Activated CD4-positive, alpha-beta T cell treated with anti-CD3 and anti-CD28 coated beads, Interleukin-2, amount 50 U/mL, for 16 hours (primary cell): ENCODE data around the gene SARNP.

Source experiments
- DNase-seq: peaks from one replicate; pipeline ENCODE4 v3.0.0-alpha.2; 2020

Gene SARNP

DNA sequence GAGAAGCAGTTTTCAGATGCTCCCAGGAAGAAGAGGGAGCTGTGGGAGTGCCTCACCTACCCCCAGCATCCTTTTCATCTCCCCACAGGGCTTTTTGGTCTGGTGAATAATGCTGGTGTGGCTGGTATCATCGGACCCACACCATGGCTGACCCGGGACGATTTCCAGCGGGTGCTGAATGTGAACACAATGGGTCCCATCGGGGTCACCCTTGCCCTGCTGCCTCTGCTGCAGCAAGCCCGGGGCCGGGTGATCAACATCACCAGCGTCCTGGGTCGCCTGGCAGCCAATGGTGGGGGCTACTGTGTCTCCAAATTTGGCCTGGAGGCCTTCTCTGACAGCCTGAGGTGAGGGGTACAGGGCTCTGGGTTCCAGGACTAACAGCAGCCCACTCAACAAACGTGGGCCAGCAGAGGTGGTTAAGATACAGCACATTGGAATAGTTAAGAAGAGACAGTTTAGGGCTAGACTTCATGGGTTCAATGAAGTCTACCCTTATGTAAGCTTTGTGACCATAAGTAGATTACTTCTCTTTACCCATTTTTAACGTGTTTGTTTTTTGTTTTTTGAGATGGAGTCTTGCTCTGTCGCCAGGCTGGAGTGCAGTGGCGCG, 95.8 kb downstream of the SARNP start:
- DNase-seq, result no peak

DNA sequence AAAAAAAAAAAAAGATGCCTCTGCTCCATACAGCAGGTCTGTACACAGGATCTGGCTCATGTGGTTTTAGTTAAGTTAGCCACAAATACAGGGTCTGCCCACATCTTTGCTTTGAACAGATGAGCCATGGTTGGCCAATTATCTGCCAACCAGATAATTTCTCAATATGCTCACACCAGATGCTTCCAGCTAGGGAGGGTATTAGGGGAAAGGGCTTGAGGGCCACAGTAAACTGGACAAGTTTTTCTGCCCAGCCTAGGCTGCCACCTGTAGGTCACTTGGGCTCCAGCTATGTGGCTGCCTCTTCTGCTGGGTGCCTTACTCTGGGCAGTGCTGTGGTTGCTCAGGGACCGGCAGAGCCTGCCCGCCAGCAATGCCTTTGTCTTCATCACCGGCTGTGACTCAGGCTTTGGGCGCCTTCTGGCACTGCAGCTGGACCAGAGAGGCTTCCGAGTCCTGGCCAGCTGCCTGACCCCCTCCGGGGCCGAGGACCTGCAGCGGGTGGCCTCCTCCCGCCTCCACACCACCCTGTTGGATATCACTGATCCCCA, 96.6 kb downstream of the SARNP start:
- no peak for DNase-seq

DNA sequence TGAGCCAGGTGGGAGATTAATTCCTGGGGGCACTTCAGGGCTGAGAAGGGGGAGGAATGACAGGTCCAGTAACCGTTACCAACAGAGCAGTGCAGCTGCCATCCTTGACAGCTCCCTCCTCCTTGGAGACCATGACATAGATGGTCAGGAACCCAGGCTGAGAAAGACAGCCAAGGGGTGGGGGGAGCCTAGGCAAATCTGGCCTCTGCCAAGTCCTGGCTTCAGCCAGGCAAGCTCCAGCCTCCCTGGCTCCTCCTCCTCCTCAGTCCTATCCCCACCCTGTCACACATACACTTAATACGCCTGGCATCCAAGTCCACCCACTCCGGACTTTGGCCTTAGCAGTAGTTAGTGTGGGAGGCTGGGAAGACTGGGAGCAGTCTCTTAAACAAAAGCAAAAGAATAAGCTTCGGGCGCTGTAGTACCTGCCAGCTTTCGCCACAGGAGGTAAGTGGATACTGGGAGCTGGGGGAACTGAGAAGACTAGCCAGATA, 97.4 kb downstream of the SARNP start, which contains the start of gene RDH5:
TSS of gene RDH5 (plus strand) at position 323 of the 494 bp plus-strand sequence. CDS start 792 bp downstream, outside the sequence.
- DNase-seq, result no peak

GRCh38 chr12:55719371-55719770, 98.2 kb downstream of the SARNP start:
- DNase-seq, result no peak

DNA sequence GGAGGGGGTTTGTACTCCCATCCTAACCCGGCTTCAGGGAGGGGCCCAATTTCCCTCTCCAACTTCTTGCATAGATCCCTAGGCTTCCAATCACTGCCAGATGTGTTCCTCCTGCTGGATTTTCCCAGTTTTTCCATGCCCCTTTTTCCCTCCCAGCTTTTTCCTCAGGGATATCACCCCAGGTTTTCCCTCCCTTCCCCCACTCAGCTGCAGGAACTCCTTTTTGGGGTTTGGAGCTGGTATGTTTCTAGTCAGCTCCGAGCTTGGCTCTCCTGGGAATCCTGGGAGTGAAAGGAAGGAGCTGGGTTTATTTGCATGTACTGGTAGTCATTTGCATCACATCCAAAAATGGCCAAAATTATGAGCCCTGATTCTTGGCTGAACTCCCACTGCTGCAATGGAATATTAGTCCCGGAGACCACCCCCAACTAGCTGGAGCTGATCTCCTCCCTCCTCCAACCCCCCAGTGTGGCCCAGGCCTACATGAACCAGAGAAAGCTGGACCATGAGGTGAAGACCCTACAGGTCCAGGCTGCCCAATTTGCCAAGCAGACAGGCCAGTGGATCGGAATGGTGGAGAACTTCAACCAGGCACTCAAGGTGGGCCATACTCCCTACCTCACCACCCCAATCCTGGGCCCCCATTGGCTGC, 98.8 kb downstream of the SARNP start:
- no peak for DNase-seq

DNA sequence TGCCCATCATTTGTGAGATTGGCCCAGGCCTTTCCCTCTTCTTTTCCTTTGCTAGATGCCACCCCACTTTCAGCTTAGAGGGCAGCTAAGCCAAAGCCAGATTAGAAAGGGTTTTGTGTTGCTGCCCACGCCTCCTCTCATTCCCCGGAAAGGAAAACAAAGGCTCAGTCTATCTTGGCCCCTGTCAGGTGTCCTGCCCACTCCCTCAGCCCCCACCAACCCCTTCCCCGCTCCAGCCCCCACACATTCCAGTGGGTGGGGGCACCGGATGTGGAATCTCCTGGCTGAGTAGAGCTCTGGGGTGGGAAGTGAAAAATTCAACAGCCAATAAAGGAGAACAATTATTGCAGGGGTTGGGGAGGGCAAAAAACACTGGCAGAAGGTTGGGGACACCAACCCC, 99.5 kb downstream of the SARNP start:
- DNase-seq, result no peak

- DNase-seq, result peak; percentile 39
These were observed 100.2 kb downstream of the SARNP start for GRCh38 chr12:55717011-55718007.

GRCh38 chr12:55716582-55716957, 101.0 kb downstream of the SARNP start:
- no peak for DNase-seq

DNA sequence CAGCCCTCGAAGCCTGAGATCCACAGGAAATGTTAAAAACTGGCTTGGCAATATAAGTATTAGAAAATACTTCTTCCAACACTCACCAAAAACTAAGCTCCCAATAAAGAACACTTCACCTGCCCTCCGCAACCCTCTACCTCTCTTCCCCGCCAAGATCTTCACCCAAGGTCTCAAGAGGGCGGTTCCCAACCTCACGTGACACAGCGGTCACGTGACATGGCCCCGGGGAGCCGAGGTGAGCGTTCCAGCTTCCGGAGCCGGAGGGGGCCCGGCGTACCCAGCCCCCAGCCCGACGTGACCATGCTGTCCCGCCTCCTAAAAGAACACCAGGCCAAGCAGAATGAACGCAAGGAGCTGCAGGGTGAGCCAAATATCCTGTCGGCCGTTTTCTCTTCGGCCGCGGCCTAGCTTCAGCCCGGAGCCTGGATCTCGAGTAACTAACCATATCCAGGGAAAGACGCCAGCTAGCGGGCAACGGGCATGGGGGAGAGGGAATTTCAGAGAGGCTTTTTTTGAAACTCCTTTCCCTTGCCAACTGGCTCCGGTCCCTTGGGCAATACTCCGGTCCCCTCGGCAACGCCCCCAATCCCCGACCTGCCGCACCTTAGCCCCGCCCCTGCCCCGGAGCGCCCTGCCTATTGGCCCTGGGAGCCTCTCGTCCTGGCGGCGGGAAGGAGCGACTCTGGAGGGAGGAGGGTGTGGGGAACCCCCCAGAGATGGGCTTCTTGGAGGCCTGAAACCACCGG, 101.5 kb downstream of the SARNP start, which contains the start of gene BLOC1S1:
TSS of gene BLOC1S1 (plus strand) at position 214 of the 749 bp plus-strand sequence. CDS start at position 220, 6 bp downstream.
- DNase-seq, result peak; percentile 96

DNA sequence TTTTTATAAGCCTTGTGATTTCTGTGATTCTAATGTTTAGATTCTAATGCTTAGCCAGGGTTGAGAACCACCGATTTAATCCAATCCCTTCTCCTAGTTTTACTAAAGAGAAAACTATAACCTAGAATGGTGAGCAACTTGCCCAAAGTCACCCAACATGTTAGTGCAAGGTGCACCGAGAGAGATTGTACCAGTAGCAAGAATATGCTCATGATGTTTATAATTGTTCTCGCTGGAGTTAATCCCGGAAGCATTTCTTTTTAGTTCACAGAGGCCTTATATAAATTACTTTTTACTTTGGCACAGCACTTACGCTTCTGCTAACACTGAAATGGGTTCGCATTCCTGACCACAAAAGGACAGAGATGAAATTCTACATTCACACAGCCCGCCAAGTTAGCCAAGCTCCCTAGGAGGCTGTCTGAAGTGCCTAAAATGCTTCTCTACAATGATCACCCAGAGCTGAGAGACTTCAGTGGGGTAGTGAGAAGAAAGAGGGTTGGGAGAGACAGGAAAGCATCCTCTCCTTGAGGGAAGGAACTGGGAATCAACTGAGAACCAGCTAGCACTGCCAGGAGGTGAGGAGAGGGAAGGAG, 102.3 kb downstream of the SARNP start:
- no peak for DNase-seq

- no peak for DNase-seq
These were observed 103.8 kb downstream of the SARNP start for GRCh38 chr12:55713721-55714120.

DNA sequence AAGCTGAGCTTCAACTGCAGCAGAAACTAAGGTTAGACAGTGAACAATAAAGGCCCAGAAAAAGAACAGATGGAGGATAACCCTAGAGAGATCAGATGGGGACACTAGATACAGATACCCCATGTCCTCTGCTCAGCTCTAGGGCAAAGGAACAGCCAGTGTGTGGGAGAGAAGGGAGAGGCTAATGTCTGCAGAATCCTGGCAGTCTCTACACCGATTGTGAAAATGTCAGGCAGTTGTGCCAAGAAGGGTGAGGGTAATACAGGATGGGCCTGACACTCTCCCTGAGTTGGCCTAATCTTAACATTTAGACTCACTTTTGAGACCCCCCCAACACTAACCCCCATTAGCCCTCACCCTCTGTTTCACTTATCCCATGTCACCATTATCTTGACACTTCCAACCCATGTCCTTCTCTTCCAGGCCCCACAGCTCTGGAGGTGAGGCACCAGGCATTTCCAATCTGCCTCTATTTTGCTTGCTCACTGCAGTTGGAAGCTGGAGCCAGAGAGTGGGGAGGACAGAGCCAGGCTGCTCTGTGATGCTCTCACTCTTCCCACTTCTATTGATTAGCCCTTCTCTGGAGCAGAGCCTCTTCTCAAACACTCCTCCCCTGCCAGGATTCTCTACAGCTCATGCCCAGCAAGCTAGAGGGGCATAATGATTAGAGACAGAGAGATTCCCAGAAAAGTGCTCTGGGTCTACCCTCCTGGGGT, 104.7 kb downstream of the SARNP start:
- DNase-seq, result no peak

DNA sequence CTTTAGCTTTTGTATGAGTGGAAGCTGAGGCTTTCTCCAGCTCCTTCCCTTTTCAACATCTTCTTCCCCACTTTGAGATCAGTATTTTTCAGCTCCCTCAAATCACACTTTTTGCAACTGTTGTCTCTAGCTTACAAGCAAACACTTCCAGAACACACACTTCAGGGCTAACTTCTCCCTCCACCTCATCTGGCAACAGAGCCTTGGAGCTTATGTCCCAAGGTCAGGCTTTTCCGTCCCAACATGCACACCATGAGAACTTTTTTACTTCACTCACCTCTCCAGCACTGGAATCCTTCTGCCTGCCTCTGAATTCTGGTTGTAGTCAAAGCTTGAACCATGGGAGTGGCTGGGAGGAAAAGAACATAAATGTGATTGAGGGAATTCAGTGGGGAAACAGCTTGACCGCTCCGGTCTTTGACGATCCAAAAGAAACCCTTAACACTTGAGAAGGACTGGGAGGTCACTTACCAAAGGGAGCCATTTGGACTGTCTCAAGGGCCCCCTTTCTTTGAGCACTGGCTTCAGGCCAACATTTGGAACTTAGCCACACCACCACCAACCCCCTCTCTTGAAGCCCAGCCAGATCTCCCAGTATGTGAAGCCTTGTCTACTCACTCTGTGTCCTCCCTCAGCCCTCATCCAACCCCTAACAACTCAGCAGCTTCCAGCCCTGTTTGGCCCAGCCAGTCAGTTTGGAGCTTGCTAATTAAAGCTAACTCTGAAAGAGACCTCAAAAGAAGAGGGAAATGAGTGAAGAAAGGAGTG, 105.6 kb downstream of the SARNP start:
- DNase-seq, result no peak

GRCh38 chr12:55708695-55709233, 108.8 kb downstream of the SARNP start:
- DNase-seq, result no peak

DNA sequence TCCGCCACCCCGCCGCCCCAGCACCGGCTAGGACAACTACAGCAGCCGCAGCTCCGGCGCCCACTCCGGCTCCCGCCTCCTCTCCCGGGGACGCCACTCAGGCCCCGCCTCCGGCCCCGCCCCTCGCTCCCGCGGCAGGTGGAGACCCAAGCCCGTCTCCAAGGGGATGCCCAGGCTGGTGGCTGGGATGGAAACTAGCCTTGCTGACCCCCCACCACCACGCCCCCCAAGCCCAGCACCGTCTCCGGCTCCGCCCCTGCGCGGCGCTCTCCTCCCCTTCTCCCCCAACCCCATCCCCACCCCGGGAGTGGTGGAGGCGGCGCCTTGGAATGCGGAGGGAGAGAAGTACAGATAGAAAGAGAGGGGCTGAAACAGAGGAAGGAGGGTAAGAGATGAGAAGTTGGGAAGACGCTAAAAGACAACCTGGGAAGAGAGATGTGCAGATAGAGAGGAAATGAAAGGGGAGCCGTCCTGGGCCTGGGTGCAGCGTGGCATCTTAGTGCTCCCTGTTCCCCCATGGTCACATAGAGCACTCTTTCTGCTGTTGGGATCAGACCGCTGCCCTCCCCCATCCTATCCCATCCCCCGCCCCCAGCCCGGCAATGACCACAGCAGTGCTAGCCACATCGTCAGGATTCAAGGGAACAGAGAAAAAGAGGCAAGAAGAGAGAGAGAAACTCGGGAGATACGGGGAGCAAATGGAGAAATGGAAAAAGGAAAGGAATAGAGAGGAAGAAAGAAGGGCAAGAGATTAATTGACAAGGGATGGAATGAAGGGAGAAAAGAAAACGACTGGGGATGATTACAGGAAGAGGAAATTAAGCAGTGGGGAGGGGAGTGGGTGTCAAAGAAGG, 109.5 kb downstream of the SARNP start, which contains the start of gene ITGA7:
TSS of gene ITGA7 (minus strand) at position 64 of the 854 bp plus-strand sequence. CDS start 222 bp downstream, outside the sequence.
- no peak for DNase-seq
